Karpas-422 (cell line): ENCODE measurements around the gene KIFAP3. TPM values are rescaled to one million over a fixed set of nuclear protein-coding genes. Genes with fewer than 3 reads are reported as not detected.
"Not testable (repeated sequence)": the region's sequence is repeated elsewhere in the genome, so short reads cannot be mapped to it uniquely, and the experiment has no call there.

Experiments used
- DNase-seq: peaks from one replicate; pipeline ENCODE4 v3.0.0-alpha.2; 2015
- H2AFZ ChIP-seq: fragments of 200-600 bp; sonication (generic); 2 replicates; pipeline ENCODE4 v1.6.1; 2014; ENCODE audit warnings: antibody characterized with exemption, low read length, mixed read lengths
- H3K27ac ChIP-seq: fragments of 200-600 bp; sonication (generic); 2 replicates; pipeline ENCODE4 v1.5.1; 2014; ENCODE audit warnings: mild to moderate bottlenecking, low read length, moderate library complexity
- H3K27me3 ChIP-seq: fragments of 200-600 bp; sonication (generic); 2 replicates; pipeline ENCODE4 v1.6.1; 2014; ENCODE audit warnings: low read length, mixed read lengths
- H3K36me3 ChIP-seq: fragments of 200-600 bp; sonication (generic); 2 replicates; pipeline ENCODE4 v1.6.1; 2014; ENCODE audit warnings: low read length, mixed read lengths; ENCODE audit not compliant: insufficient read depth
- H3K4me1 ChIP-seq: fragments of 200-600 bp; sonication (generic); 2 replicates; pipeline ENCODE4 v1.6.1; 2014; ENCODE audit warnings: mild to moderate bottlenecking, low read length, mixed read lengths
- H3K4me2 ChIP-seq: fragments of 200-600 bp; sonication (generic); 2 replicates; pipeline ENCODE4 v1.6.1; 2014; ENCODE audit warnings: low read length, low read depth, mild to moderate bottlenecking; ENCODE audit not compliant: poor library complexity, severe bottlenecking
- H3K4me3 ChIP-seq: fragments of 200-600 bp; sonication (generic); 2 replicates; pipeline ENCODE4 v1.5.1; 2014; ENCODE audit warnings: mild to moderate bottlenecking, antibody characterized with exemption, low read length, mixed read lengths
- H3K79me2 ChIP-seq: fragments of 200-600 bp; sonication (generic); 2 replicates; pipeline ENCODE4 v1.6.1; 2014; ENCODE audit warnings: mild to moderate bottlenecking, low read length, mixed read lengths
- H3K9ac ChIP-seq: fragments of 200-600 bp; sonication (generic); 2 replicates; pipeline ENCODE4 v1.6.0; 2014; ENCODE audit warnings: low read length
- H3K9me2 ChIP-seq: fragments of 200-600 bp; sonication (generic), shearing (Covaris generic); replicated peaks from 2 replicates; pipeline ENCODE4 v1.6.0; 2014; ENCODE audit warnings: mild to moderate bottlenecking, low read length, moderate library complexity; ENCODE audit not compliant: insufficient read depth
- H3K9me3 ChIP-seq: fragments of 300-700, 200-600 bp; sonication (generic); 2 replicates; pipeline ENCODE4 v1.6.1; 2014; ENCODE audit warnings: low read length, mixed read lengths
- H4K20me1 ChIP-seq: fragments of 200-600 bp; sonication (generic); 2 replicates; pipeline ENCODE4 v1.6.1; 2014; ENCODE audit warnings: mild to moderate bottlenecking, antibody characterized with exemption, low read length, low read depth; ENCODE audit not compliant: insufficient read depth
- total RNA-seq: library from RNA; depleted of rRNA; stranded (reverse); fragments of >200 nt; shearing (Covaris generic); gene quantifications from 2 replicates; pipeline ENCODE4 v1.2.3, GENCODE V29; 2014; ENCODE audit warnings: low replicate concordance

The KIFAP3 gene
- total RNA-seq, 1 experiment from 2014 or later: 8.1 TPM

DNA sequence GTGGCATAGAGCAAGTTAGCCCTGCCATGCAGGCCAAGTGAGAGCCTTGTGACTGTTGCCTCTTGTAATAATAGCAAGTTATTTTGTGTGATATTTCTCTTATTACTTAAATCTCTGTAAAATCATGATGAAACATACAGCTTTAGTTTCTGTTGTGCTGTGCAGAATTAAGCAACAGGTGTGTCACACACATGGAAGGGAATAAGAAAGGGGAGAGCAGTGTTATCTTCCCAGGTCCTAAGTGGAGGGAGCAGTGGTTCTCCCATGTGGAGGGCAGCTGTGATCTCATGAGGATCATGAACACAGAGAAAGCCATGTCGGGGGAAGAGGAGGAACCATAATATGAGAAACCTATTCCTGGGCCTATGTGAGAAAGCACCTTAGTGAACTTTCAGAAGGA lies 155.6 kb downstream of the KIFAP3 start:
- H3K4me3 ChIP-seq: no peak overlapping the region
- H3K9me2 ChIP-seq: no peaks in the 10 kb centered on the region
- H3K9ac ChIP-seq: no peak overlapping the region

DNA sequence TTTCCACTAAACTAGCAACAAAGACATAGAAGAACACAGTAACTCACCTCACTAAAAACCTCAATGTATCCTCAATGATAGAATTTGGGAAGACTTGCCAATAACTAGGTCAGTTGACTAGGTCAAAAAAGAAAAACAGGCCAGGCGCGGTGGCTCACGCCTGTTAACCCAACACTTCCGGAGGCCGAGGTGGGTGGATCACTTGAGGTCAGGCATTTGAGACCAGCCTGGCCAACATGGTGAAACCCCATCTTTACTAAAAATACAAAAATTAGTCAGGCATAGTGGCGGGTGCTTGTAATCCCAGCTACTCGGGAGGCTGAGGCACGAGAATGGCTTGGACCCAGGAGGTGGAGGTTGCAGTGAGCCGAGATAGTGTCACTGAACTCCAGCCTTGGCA lies 156.3 kb downstream of the KIFAP3 start:
- not testable (repeated sequence) for DNase-seq, H3K27ac ChIP-seq, H3K4me3 ChIP-seq, H3K9me2 ChIP-seq, H3K79me2 ChIP-seq, H3K9me3 ChIP-seq, H2AFZ ChIP-seq, H3K27me3 ChIP-seq, H3K36me3 ChIP-seq, H3K4me1 ChIP-seq, H3K4me2 ChIP-seq, H3K9ac ChIP-seq, H4K20me1 ChIP-seq

More for the DNA sequence above, 155.6 kb downstream of the KIFAP3 start:
- Histone ChIP-seq H3K9me3 (no peaks in the 10 kb centered on the region), H3K4me2 (no peak overlapping the region), H4K20me1 (no peaks in the 10 kb centered on the region), H3K79me2 (no peaks in the 10 kb centered on the region), H3K27me3 (no peaks in the 10 kb centered on the region), H3K27ac (no peak overlapping the region), H3K36me3 (no peaks in the 10 kb centered on the region), H2AFZ (no peak overlapping the region), H3K4me1 (no peaks in the 10 kb centered on the region)
- DNase-seq: no peak

DNA sequence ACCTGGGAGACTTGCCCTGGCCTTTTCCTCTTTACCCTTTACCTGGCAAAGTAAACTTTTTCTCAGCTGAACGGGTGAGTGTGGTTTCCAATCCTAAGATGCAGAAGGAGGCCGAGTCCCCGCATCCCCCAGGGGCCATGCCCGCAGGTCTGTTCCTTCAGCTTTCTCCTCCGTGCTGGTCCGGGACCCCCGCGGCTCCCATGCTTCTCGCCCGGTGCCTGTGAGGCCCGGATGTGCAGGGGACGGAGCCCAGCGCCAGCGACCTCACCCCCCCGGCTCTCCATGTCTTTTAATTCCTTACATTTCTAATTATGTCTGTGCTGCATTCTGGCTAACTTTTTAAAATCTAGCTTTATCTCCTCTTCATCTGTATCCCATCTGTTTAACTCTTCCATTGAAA lies 159.3 kb downstream of the KIFAP3 start:
- no peaks in the 10 kb centered on the region for H3K36me3 ChIP-seq
- H4K20me1 ChIP-seq: no peaks in the 10 kb centered on the region
- no peak overlapping the region for H2AFZ ChIP-seq
- no peaks in the 10 kb centered on the region for H3K4me1 ChIP-seq
- no peak overlapping the region for H3K4me3 ChIP-seq
- H3K9ac ChIP-seq: no peak overlapping the region
- H3K27me3 ChIP-seq: no peaks in the 10 kb centered on the region
- H3K9me3 ChIP-seq: no peaks in the 10 kb centered on the region
- H3K9me2 ChIP-seq: no peaks in the 10 kb centered on the region
- DNase-seq: no peak
- H3K79me2 ChIP-seq: no peaks in the 10 kb centered on the region
- no peak overlapping the region for H3K4me2 ChIP-seq
- H3K27ac ChIP-seq: no peak overlapping the region

DNA sequence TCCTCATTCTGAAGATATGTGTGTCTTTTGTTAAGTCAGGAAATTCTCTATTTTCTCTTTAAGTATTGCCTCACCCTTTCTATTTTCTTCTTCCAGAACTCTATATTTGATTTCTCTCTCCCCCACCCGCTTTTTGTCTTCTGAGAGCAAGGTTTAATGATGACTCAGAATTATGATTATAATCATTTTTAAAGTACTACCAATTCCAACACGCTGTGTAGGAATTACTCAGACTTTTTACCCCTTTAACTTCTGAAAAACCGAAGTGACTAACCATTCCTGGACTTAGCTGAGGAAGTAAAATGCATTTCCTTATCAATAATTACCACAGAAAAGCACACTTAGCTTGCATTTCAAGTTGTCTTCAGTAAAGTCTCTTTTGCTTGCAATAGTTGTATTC lies 160.0 kb downstream of the KIFAP3 start:
- Histone ChIP-seq H3K27me3 (no peaks in the 10 kb centered on the region), H3K36me3 (no peaks in the 10 kb centered on the region), H4K20me1 (no peaks in the 10 kb centered on the region), H3K9me2 (no peaks in the 10 kb centered on the region), H3K4me1 (no peaks in the 10 kb centered on the region), H2AFZ (no peak overlapping the region), H3K27ac (no peak overlapping the region), H3K9me3 (no peaks in the 10 kb centered on the region), H3K4me2 (no peak overlapping the region), H3K79me2 (no peaks in the 10 kb centered on the region), H3K4me3 (no peak overlapping the region), H3K9ac (no peak overlapping the region)
- no peak for DNase-seq

DNA sequence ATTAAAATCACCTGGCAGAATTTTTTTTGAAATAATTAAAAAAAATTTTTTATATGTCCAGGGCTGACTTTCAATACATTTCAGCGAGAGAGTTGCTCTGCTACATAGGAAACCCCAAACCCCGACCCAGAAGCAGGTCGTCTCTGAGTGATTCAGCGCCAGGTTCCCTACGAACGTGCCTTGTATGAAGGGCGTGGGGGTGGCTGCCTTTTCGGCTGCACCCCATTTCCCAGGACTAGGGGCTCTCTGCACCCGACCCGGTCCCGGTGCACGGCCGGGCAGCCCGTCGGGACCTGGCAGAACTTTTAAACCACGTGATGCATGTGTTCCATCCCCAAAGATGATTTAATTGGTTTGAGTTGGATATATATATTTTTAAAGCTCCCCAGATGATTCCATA lies 165.0 kb downstream of the KIFAP3 start:
- Histone ChIP-seq H3K9ac (no peak overlapping the region), H3K4me1 (no peaks in the 10 kb centered on the region), H3K9me2 (no peaks in the 10 kb centered on the region), H3K27ac (no peak overlapping the region), H3K36me3 (no peaks in the 10 kb centered on the region), H3K27me3 (no peaks in the 10 kb centered on the region), H3K4me2 (no peak overlapping the region), H3K79me2 (no peaks in the 10 kb centered on the region), H3K4me3 (no peak overlapping the region), H4K20me1 (no peaks in the 10 kb centered on the region), H3K9me3 (no peaks in the 10 kb centered on the region), H2AFZ (no peak overlapping the region)
- no peak for DNase-seq

DNA sequence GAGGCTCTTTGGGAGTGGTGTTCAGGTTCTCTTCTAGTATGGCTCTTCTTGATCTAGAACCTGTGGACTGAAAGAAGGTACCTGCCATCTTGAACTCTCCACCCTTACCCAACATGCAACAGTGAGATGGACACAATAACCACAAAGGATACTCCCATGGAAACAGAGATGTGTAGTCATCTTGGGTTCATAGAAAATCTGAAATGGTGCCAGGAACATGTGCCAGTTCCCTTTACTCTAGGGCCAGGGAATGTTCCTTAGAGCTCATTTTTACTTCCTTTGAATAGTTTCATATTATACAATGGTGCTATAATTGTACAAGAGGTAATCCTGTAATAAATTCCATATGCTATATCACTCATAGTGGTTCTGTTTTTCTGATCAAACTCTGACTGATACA lies 167.6 kb downstream of the KIFAP3 start:
- no peaks in the 10 kb centered on the region for H3K9me2 ChIP-seq
- H3K4me2 ChIP-seq: no peak overlapping the region
- H3K79me2 ChIP-seq: no peaks in the 10 kb centered on the region
- no peak overlapping the region for H2AFZ ChIP-seq
- no peaks in the 10 kb centered on the region for H3K36me3 ChIP-seq
- no peak for DNase-seq
- H3K9ac ChIP-seq: no peak overlapping the region
- no peak overlapping the region for H3K27ac ChIP-seq
- no peaks in the 10 kb centered on the region for H3K27me3 ChIP-seq
- H3K9me3 ChIP-seq: no peaks in the 10 kb centered on the region
- no peaks in the 10 kb centered on the region for H4K20me1 ChIP-seq
- no peak overlapping the region for H3K4me3 ChIP-seq
- H3K4me1 ChIP-seq: peaks cover 9% of the 10 kb centered on the region

DNA sequence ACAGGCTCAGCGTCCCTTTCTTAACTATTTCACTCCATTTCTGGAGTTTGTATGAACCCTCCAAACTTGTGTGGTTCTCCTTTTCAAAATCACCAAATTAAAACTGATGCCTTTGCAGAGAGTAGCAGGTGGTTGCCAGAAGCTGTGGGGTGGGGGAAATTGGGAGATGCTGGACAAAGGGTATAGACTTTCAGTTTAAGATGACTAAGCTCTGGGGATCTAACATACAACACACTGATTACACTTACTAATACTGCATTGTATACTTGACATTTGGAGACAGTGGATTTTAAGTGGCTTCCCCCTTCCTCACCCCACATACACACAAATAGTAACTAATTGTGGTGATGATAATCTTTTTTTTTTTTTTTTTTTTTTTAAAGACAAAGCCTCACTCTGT lies 169.7 kb downstream of the KIFAP3 start:
- Histone ChIP-seq H3K4me2 (no peak overlapping the region), H3K9ac (no peak overlapping the region), H3K36me3 (no peaks in the 10 kb centered on the region), H4K20me1 (no peaks in the 10 kb centered on the region), H3K27ac (no peak overlapping the region), H3K9me3 (no peaks in the 10 kb centered on the region), H3K27me3 (no peaks in the 10 kb centered on the region), H3K9me2 (no peaks in the 10 kb centered on the region), H3K4me3 (no peak overlapping the region), H3K4me1 (peaks cover 9% of the 10 kb centered on the region), H2AFZ (no peak overlapping the region), H3K79me2 (no peaks in the 10 kb centered on the region)
- DNase-seq: no peak

DNA sequence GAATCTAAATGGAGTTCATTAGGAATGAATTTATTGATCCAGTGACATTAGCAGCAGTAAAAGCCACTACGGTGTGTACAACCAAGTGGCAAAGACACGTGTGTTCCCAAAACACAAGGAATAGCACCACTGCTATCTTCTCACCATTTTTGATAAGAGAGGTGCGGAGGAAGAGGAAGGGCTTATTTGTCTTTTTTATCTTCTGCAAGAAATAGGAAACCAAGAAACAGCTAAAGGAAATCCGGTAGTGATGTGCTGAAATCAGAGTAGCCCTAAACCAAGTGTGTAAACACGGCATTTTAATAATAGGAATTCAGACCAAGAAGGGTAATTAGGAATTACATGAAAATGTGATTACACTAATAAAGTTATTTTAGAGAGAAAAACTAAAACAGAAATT lies 171.7 kb downstream of the KIFAP3 start:
- Histone ChIP-seq H3K27ac (no peak overlapping the region), H3K4me2 (peak overlapping the region; percentile 7), H2AFZ (0 out of 2 replicates have a peak overlapping the region, but pooled peaks have one; percentile 37), H3K36me3 (no peaks in the 10 kb centered on the region), H3K27me3 (no peaks in the 10 kb centered on the region), H3K79me2 (no peaks in the 10 kb centered on the region), H3K4me3 (no peak overlapping the region), H3K9me3 (no peaks in the 10 kb centered on the region), H3K9ac (no peak overlapping the region), H4K20me1 (no peaks in the 10 kb centered on the region), H3K4me1 (peaks cover 9% of the 10 kb centered on the region), H3K9me2 (no peaks in the 10 kb centered on the region)
- DNase-seq: no peak

DNA sequence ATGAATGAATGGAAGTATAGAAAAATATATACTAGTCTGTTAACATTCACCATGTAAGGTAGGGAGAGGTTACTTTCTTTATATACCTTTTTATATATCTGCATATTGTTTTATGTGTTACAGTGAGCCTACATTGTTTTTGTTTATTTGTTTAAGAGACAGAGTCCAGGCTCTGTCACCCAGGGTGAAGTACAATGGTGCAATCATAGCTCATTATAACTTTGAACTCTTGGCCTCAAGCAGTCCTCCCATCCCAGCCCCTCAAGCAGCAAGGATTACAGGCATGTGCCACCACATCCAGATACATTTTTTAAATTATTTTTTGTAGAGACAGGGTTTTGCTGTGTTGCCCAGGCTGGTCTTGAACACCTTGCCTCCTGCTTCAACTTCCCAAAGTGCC lies 173.4 kb downstream of the KIFAP3 start:
- Histone ChIP-seq H2AFZ (no peak overlapping the region), H3K27ac (no peak overlapping the region), H4K20me1 (no peaks in the 10 kb centered on the region), H3K9me2 (no peaks in the 10 kb centered on the region), H3K9ac (no peak overlapping the region), H3K79me2 (no peaks in the 10 kb centered on the region), H3K27me3 (no peaks in the 10 kb centered on the region), H3K4me2 (no peak overlapping the region), H3K4me3 (no peak overlapping the region), H3K4me1 (peaks cover 9% of the 10 kb centered on the region), H3K9me3 (no peaks in the 10 kb centered on the region), H3K36me3 (no peaks in the 10 kb centered on the region)
- no peak for DNase-seq
